GM06990 (cell line): Measurements from ENCODE around the gene ZBP1.

Experiments
- DNase-seq: peaks from one replicate; pipeline ENCODE4 v3.0.0-alpha.2; 2011; ENCODE audit not compliant: insufficient read length; ENCODE audit errors: extremely low read depth
- H3K27me3 ChIP-seq: replicated peaks from 2 replicates; pipeline ENCODE4 v1.6.0; 2011; ENCODE audit warnings: low read length; ENCODE audit not compliant: control insufficient read depth, insufficient read depth
- H3K36me3 ChIP-seq: 2 replicates; pipeline ENCODE4 v1.5.1; 2011; ENCODE audit warnings: low read length; ENCODE audit not compliant: control insufficient read depth, insufficient read depth
- H3K4me3 ChIP-seq: replicated peaks from 2 replicates; pipeline ENCODE4 v1.5.1; 2011; ENCODE audit warnings: low read depth, mild to moderate bottlenecking, control low read depth, low read length
- TF ChIP-seq, protein P1 (sequence below): IDR thresholded peaks from 2 replicates; pipeline ENCODE4 v1.5.1; 2011; ENCODE audit warnings: low read length, control low read depth, mild to moderate bottlenecking, inconsistent platforms; ENCODE audit not compliant: insufficient read depth, poor library complexity, severe bottlenecking

ZBP1 gene

GRCh38 chr20:57620274-57620990, at the start of gene ZBP1:
TSS of gene ZBP1 (minus strand) at chr20:57620426. CDS start at chr20:57620295, 131 bp downstream.
- Histone ChIP-seq H3K36me3 (no peaks in the 10 kb centered on the region), H3K27me3 (no peaks in the 10 kb centered on the region; the same call in none of the 2 replicates), H3K4me3 (peak within 1 kb of the TSS; percentile 57)
- peak; percentile 81 for DNase-seq
- TF ChIP-seq, protein P1, sequence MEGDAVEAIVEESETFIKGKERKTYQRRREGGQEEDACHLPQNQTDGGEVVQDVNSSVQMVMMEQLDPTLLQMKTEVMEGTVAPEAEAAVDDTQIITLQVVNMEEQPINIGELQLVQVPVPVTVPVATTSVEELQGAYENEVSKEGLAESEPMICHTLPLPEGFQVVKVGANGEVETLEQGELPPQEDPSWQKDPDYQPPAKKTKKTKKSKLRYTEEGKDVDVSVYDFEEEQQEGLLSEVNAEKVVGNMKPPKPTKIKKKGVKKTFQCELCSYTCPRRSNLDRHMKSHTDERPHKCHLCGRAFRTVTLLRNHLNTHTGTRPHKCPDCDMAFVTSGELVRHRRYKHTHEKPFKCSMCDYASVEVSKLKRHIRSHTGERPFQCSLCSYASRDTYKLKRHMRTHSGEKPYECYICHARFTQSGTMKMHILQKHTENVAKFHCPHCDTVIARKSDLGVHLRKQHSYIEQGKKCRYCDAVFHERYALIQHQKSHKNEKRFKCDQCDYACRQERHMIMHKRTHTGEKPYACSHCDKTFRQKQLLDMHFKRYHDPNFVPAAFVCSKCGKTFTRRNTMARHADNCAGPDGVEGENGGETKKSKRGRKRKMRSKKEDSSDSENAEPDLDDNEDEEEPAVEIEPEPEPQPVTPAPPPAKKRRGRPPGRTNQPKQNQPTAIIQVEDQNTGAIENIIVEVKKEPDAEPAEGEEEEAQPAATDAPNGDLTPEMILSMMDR, result no peak

DNA sequence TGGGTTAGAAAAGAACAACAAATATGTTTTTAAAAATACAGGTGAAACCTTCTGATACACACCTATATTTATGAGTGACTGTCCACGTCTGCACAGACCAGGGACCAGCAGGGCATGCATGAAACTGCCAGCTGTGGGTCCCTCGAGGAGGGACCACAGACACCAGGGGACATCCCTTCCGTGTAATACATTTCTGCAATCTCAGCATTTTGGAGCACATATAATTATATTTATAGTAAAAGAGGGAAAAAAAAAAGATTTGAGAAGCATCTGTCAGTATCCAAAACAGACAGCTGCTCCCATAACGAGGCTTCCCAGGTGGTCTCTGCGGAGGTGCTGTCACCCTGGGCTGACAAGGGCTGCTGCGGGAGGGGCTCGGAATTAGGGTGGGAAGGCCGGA, 49.4 kb upstream of the ZBP1 start:
- no peaks in the 10 kb centered on the region; the same call in 1 of the 2 replicates for H3K27me3 ChIP-seq
- TF ChIP-seq, protein P1, result no peak

GRCh38 chr20:57667924-57668782, 47.9 kb upstream of the ZBP1 start:
- Histone ChIP-seq H3K4me3 (no peak overlapping the region), H3K36me3 (no peaks in the 10 kb centered on the region), H3K27me3 (no peaks in the 10 kb centered on the region; the same call in 1 of the 2 replicates)
- TF ChIP-seq, protein P1, result no peak
- no peak for DNase-seq

More for the DNA sequence above, 49.4 kb upstream of the ZBP1 start:
- DNase-seq, result no peak
- Histone ChIP-seq H3K36me3 (no peaks in the 10 kb centered on the region), H3K4me3 (no peak overlapping the region)

- no peak for DNase-seq
- H3K4me3 ChIP-seq, result no peak overlapping the region
- H3K27me3 ChIP-seq, result no peaks in the 10 kb centered on the region; the same call in 1 of the 2 replicates
- TF ChIP-seq, protein P1, result no peak
- no peaks in the 10 kb centered on the region for H3K36me3 ChIP-seq
Observed at GRCh38 chr20:57667388-57667787, 47.2 kb upstream of the ZBP1 start.

DNA sequence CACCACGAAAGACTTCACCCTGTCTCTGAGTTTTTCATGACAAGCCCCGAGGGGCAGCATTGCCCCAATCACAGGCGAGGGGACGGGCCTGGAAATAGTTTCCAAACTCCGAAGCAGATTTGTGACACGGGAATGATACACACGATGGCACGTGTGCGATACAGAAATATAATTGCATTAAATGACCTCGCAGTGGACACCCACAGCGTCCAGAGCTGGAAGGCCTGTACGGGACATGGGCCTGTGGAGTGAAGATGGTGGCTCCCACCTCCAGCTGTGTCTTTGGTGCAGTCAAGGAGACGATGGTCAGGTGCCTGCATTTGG, 46.6 kb upstream of the ZBP1 start:
- Histone ChIP-seq H3K36me3 (no peaks in the 10 kb centered on the region), H3K4me3 (no peak overlapping the region), H3K27me3 (no peaks in the 10 kb centered on the region; the same call in 1 of the 2 replicates)
- no peak for DNase-seq
- TF ChIP-seq, protein P1, result no peak
